ENCODE measurements around the gene IFFO2. TPM values are rescaled to one million over a fixed set of nuclear protein-coding genes. Genes with fewer than 3 reads are reported as not detected.
A peak's percentile ranks its signal among the peaks of the same experiment; 100 is the strongest.

Gene IFFO2
- total and polyA plus RNA-seq, 2 of the 13 experiments (the other 11 are each of a cell fraction or from before 2014, with no cell fraction given) = 7.3 to 16.7 TPM

- TF ChIP-seq ZNF431 (CRISPR knock-in tag; IDR thresholded peaks at IDR 0.05; ENCODE audit: borderline replicate concordance, low read depth) (no peak), HNF4A (CRISPR knock-in tag; IDR thresholded peaks at IDR 0.05) (peak; percentile 33; the same call in 1 of the 2 replicates), TBL1XR1 (IDR thresholded peaks at IDR 0.05; ENCODE audit: borderline replicate concordance, low read length, partially characterized antibody) (no peak), AGO2 (optimal IDR thresholded peaks at IDR 0.05; ENCODE audit: low read depth, low read length) (peak; percentile 70), ZNF772 (CRISPR knock-in tag; IDR thresholded peaks at IDR 0.05) (no peak)
These were observed 84.3 kb downstream of the IFFO2 start (continued) for GRCh38 chr1:18872071-18872611.

GRCh38 chr1:18871401-18872070 is 84.9 kb downstream of the IFFO2 start:
- no TSS peak for BruUV-seq (replicated peaks)
- H3K4me2 ChIP-seq (ENCODE audit: low read depth, low read length) = no peak overlapping the region
- H3K27me3 ChIP-seq (ENCODE audit: control insufficient read depth in 1 of 2, insufficient read depth in 2 of 2, low read length in 2 of 2) = peaks cover 1 to 7% of the 10 kb centered on the region in 2 experiments; a peak in 4 of 5 replicates
- no peaks in the 10 kb centered on the region for H3K9me3 ChIP-seq (ENCODE audit: low read length)
- no peak overlapping the region for H2AFZ ChIP-seq (ENCODE audit: low read length)
- no peak for FAIRE-seq
- H3K9ac ChIP-seq (ENCODE audit: insufficient read depth, low read depth, low read length) = no peak overlapping the region
- peaks cover 19 to 40% of the 10 kb centered on the region in 2 experiments for H3K36me3 ChIP-seq (replicated peaks in 1 of 2; ENCODE audit: control insufficient read depth in 1 of 2, insufficient read depth in 2 of 2, low read length in 2 of 2)
- no peak overlapping the region for H3K4me3 ChIP-seq (replicated peaks in 1 of 3; ENCODE audit: insufficient read depth in 1 of 3, low read depth in 2 of 3, low read length in 3 of 3)
- POLR2A ChIA-PET = no interaction called here
- no peaks in the 10 kb centered on the region for H3K79me2 ChIP-seq (ENCODE audit: insufficient read depth, low read length)
- intact Hi-C loops (cut with micrococcal nuclease; ENCODE audit: unreplicated experiment) = no loop called here
- peaks cover 20% of the 10 kb centered on the region; the same call in 1 of the 2 replicates for H4K20me1 ChIP-seq (ENCODE audit: insufficient read depth, low read length)
- WGBS (ENCODE audit: low lambda C conversion rate) = 100% methylated on average over 3 of the region's 7 CpGs
- CTCF ChIA-PET (ENCODE audit: low intra/inter-chr PET ratio, low total read pairs) = no interaction called here
- DNase-seq (ENCODE audit: low spot score) = no peak
- in situ Hi-C loops (cut with HindIII; ENCODE audit: extremely low pct_ligation_motif_present, low pct_unique_long_range_greater_than_20kb) = no loop called here
- no peak overlapping the region for H3K27ac ChIP-seq (ENCODE audit: extremely low read length, insufficient read depth, low read length)
- peaks cover 3% of the 10 kb centered on the region for H3K4me1 ChIP-seq (ENCODE audit: insufficient read depth, low read length)
- no peak for ATAC-seq
- TF ChIP-seq HNRNPH1 (optimal IDR thresholded peaks at IDR 0.05; ENCODE audit: low read depth, low read length) = no peak
- no peak for TF ChIP-seq HNF1B (CRISPR knock-in tag; IDR thresholded peaks at IDR 0.05)
- TF ChIP-seq POLR2G (IDR thresholded peaks at IDR 0.05; ENCODE audit: low read depth, low read length) = 0 out of 2 replicates have a peak, but pooled peaks have one; percentile 24
